Measurements from ENCODE around the gene KCNMA1. TPM values are rescaled to one million over a fixed set of nuclear protein-coding genes. Genes with fewer than 3 reads are reported as not detected.

Gene KCNMA1
- polyA plus RNA-seq, 1 of the 3 experiments (the other 2 are of a cell fraction): 107 TPM

- no peaks in the 10 kb centered on the region for H3K9me2 ChIP-seq
- ChIA-PET CTCF (interaction anchor here (0.9 to 1.5 kb wide), 2 partner anchors 12 to 313 kb away, joined by 3 to 4 read pairs; no protein-coding TSS in a partner anchor), POLR2A (no interaction called here)
- H3K36me3 ChIP-seq (replicated peaks in 1 of 2; ENCODE audit: control insufficient read depth in 1 of 2, insufficient read depth in 2 of 2, low read length in 1 of 2): peaks cover 0 to 3% of the 10 kb centered on the region in 2 experiments
- H2AFZ ChIP-seq (ENCODE audit: low read depth): no peak overlapping the region
- H3K27ac ChIP-seq (ENCODE audit: low read depth in 2 of 2, low read length in 1 of 2): peak overlapping the region; percentile 16 to 35; a peak in 3 of 4 replicates
- H3K4me2 ChIP-seq: peak overlapping the region; percentile 22; the same call in 1 of the 2 replicates
- 48% methylated on average over 4 of the region's 4 CpGs for WGBS (ENCODE audit: low lambda C conversion rate)
- H3K4me3 ChIP-seq (ENCODE audit: low read depth in 2 of 2, low read length in 1 of 2): no peak overlapping the region
- H4K20me1 ChIP-seq (ENCODE audit: insufficient read depth): no peaks in the 10 kb centered on the region
- no peaks in the 10 kb centered on the region for H3K79me2 ChIP-seq (ENCODE audit: insufficient read depth)
- no peak overlapping the region for H3K9ac ChIP-seq
- DNase-seq: no peak
- no peaks in the 10 kb centered on the region for H3K27me3 ChIP-seq (ENCODE audit: insufficient read depth)
- no peak for TF ChIP-seq ZBTB33 (IDR thresholded peaks at IDR 0.05; ENCODE audit: borderline replicate concordance, low read depth)
- TF ChIP-seq SMC3 (IDR thresholded peaks at IDR 0.05; ENCODE audit: low read depth, low read length): no peak
- peak; percentile 49; the same call in 1 of the 2 replicates for TF ChIP-seq REST (IDR thresholded peaks at IDR 0.05; ENCODE audit: low read depth, low read length)
- TF ChIP-seq FOSL2 (IDR thresholded peaks at IDR 0.05; ENCODE audit: borderline replicate concordance, low read depth): peak; percentile 77; the same call in 1 of the 2 replicates
- TF ChIP-seq TCF12 (IDR thresholded peaks at IDR 0.05): peak; percentile 66
- H3F3A ChIP-seq (replicated peaks; ENCODE audit: insufficient read depth): peaks cover 11% of the 10 kb centered on the region
- no peaks in the 10 kb centered on the region for H3K9me3 ChIP-seq
- H3K4me1 ChIP-seq (ENCODE audit: control insufficient read depth in 1 of 2, insufficient read depth in 2 of 2, low read depth in 1 of 2, low read length in 1 of 2): peaks cover 11 to 23% of the 10 kb centered on the region in 2 experiments; a peak in 3 of 4 replicates
Measured at GRCh38 chr10:77478247-77478961, 159.2 kb downstream of the KCNMA1 start.

GRCh38 chr10:77475522-77475921 is 162.1 kb downstream of the KCNMA1 start:
- WGBS (ENCODE audit: low lambda C conversion rate): 100% methylated on average over 1 of the region's 1 CpG
- POLR2A ChIA-PET: no interaction called here

More at GRCh38 chr10:77475522-77475921, 162.1 kb downstream of the KCNMA1 start:
- Histone ChIP-seq H3K9me2 (no peaks in the 10 kb centered on the region), H3K9ac (no peak overlapping the region), H3K27ac (ENCODE audit: low read depth in 2 of 2, low read length in 1 of 2) (no peak overlapping the region), H3K27me3 (ENCODE audit: insufficient read depth) (no peaks in the 10 kb centered on the region), H3K4me3 (ENCODE audit: low read depth in 2 of 2, low read length in 1 of 2) (no peak overlapping the region), H3K36me3 (replicated peaks in 1 of 2; ENCODE audit: control insufficient read depth in 1 of 2, insufficient read depth in 2 of 2, low read length in 1 of 2) (peaks cover 0 to 3% of the 10 kb centered on the region in 2 experiments), H3K79me2 (ENCODE audit: insufficient read depth) (no peaks in the 10 kb centered on the region), H3F3A (replicated peaks; ENCODE audit: insufficient read depth) (peaks cover 11% of the 10 kb centered on the region), H3K9me3 (no peaks in the 10 kb centered on the region), H4K20me1 (ENCODE audit: insufficient read depth) (no peaks in the 10 kb centered on the region), H2AFZ (ENCODE audit: low read depth) (no peak overlapping the region), H3K4me1 (ENCODE audit: control insufficient read depth in 1 of 2, insufficient read depth in 2 of 2, low read depth in 1 of 2, low read length in 1 of 2) (peaks cover 11 to 21% of the 10 kb centered on the region in 2 experiments; a peak in 3 of 4 replicates), H3K4me2 (no peak overlapping the region)
- TF ChIP-seq SIN3A (IDR thresholded peaks at IDR 0.05; ENCODE audit: borderline replicate concordance, low read depth, low read length): no peak
- TF ChIP-seq USF1 (IDR thresholded peaks at IDR 0.05; ENCODE audit: borderline replicate concordance, low read depth): no peak
- CTCF ChIA-PET: interaction anchor here (1.0 kb wide), 1 partner anchor 224 kb away, joined by 3 read pairs; no protein-coding TSS in a partner anchor
- no peak for DNase-seq

Measured in SK-N-SH (cell line).